Smooth muscle cell (in vitro differentiated cells): ENCODE data around the gene DCAF5. TPM values are rescaled to one million over a fixed set of nuclear protein-coding genes. Genes with fewer than 3 reads are reported as not detected.

ENCODE experiments used
- DNase-seq: peaks from one replicate; lab custom pipeline; 2025; ENCODE audit not compliant: unreplicated experiment; lab: John Stamatoyannopoulos, UW
- H2AFZ ChIP-seq: fragments of 200-600 bp; sonication (generic); 2 replicates; pipeline ENCODE4 v1.6.0; 2016; ENCODE audit warnings: antibody characterized with exemption, low read depth, mild to moderate bottlenecking
- H3F3A ChIP-seq: fragments of 200-600 bp; sonication (generic); 2 replicates; pipeline ENCODE4 v1.6.0; 2017; ENCODE audit warnings: antibody characterized with exemption, low read depth
- H3K27ac ChIP-seq: fragments of 200-600 bp; sonication (generic); 2 replicates; pipeline ENCODE4 v1.5.1; 2016; ENCODE audit warnings: low read depth, mild to moderate bottlenecking
- H3K27me3 ChIP-seq: fragments of 200-600 bp; sonication (generic); 2 replicates; pipeline ENCODE4 v1.6.1; 2016; ENCODE audit warnings: low read depth, mild to moderate bottlenecking
- H3K36me3 ChIP-seq: fragments of 200-600 bp; sonication (generic); 2 replicates; pipeline ENCODE4 v1.5.1; 2016; ENCODE audit warnings: low read depth
- H3K4me1 ChIP-seq: fragments of 200-600 bp; sonication (generic); 2 replicates; pipeline ENCODE4 v1.5.1; 2016; ENCODE audit warnings: low read depth
- H3K4me2 ChIP-seq: fragments of 200-600 bp; sonication (generic); 2 replicates; pipeline ENCODE4 v1.6.0; 2016; ENCODE audit warnings: mild to moderate bottlenecking
- H3K4me3 ChIP-seq: fragments of 200-600 bp; sonication (generic); 2 replicates; pipeline ENCODE4 v1.5.1; 2016; ENCODE audit warnings: mild to moderate bottlenecking
- H3K79me2 ChIP-seq: fragments of 200-600 bp; sonication (generic); 2 replicates; pipeline ENCODE4 v1.6.0; 2016; ENCODE audit warnings: low read depth, mild to moderate bottlenecking
- H3K9ac ChIP-seq: fragments of 200-600 bp; sonication (generic); 2 replicates; pipeline ENCODE4 v1.6.0; 2016; ENCODE audit warnings: low read depth
- H3K9me3 ChIP-seq: fragments of 200-600 bp; sonication (generic); replicated peaks from 2 replicates; pipeline ENCODE4 v1.5.1; 2016; ENCODE audit warnings: low read depth
- H4K20me1 ChIP-seq: fragments of 200-600 bp; sonication (generic); 2 replicates; pipeline ENCODE4 v1.6.0; 2016; ENCODE audit warnings: low read depth
- CTCF ChIP-seq: fragments of 200-600 bp; sonication (generic); IDR thresholded peaks from 2 replicates; pipeline ENCODE4 v1.5.1; 2017; ENCODE audit warnings: borderline replicate concordance, mild to moderate bottlenecking, antibody characterized with exemption; ENCODE audit not compliant: insufficient read depth, poor library complexity, severe bottlenecking
- WGBS: methylation state at CpG from one replicate; pipeline ENCODE4 v1.1.7; 2016; ENCODE audit warnings: low lambda C conversion rate; 5-methylcytosine and 5-hydroxymethylcytosine counted together
- polyA plus RNA-seq: library from polyadenylated mRNA; unstranded; fragments of >200 nt; fragmentation: Nextera tagmentation; extraction: Ambion mirVana; gene quantifications from 2 replicates; pipeline ENCODE4 v1.2.1, GENCODE V29; 2016
- total RNA-seq: library from RNA; depleted of rRNA; stranded (reverse); fragments of >200 nt; gene quantifications from 2 replicates; pipeline ENCODE4 v1.2.3, GENCODE V29; 2014

DCAF5 gene
- total and polyA plus RNA-seq, 2 experiments from 2014 or later = 23.0 to 45.4 TPM

GRCh38 chr14:69161590-69161989, 8.7 kb upstream of the DCAF5 start:
- H3K9ac ChIP-seq = no peak overlapping the region
- H3K4me1 ChIP-seq = no peaks in the 10 kb centered on the region
- H4K20me1 ChIP-seq = no peaks in the 10 kb centered on the region
- H3F3A ChIP-seq = no peaks in the 10 kb centered on the region
- no peak for TF ChIP-seq CTCF
- H3K4me2 ChIP-seq = no peak overlapping the region
- H3K9me3 ChIP-seq = peaks cover 7% of the 10 kb centered on the region
- H3K4me3 ChIP-seq = no peak overlapping the region
- no peaks in the 10 kb centered on the region for H3K79me2 ChIP-seq
- H3K27me3 ChIP-seq = no peaks in the 10 kb centered on the region
- 74% methylated on average over 1 of the region's 1 CpG for WGBS
- DNase-seq = no peak
- H3K27ac ChIP-seq = no peak overlapping the region
- H3K36me3 ChIP-seq = no peaks in the 10 kb centered on the region
- H2AFZ ChIP-seq = no peak overlapping the region

- Histone ChIP-seq H3K36me3 (no peaks in the 10 kb centered on the region), H2AFZ (no peak overlapping the region), H3K4me1 (peaks cover 10% of the 10 kb centered on the region), H3K9me3 (no peaks in the 10 kb centered on the region), H4K20me1 (no peaks in the 10 kb centered on the region), H3K79me2 (peaks cover 11% of the 10 kb centered on the region), H3K27me3 (no peaks in the 10 kb centered on the region), H3K4me2 (no peak overlapping the region), H3K9ac (no peak overlapping the region), H3F3A (peaks cover 4% of the 10 kb centered on the region), H3K4me3 (no peak overlapping the region), H3K27ac (no peak overlapping the region)
- no peak for TF ChIP-seq CTCF
- DNase-seq = no peak
Measured at GRCh38 chr14:69156224-69156623, 3.3 kb upstream of the DCAF5 start.

- Histone ChIP-seq H3K36me3 (no peaks in the 10 kb centered on the region), H3K4me3 (no peak overlapping the region), H3K9ac (no peak overlapping the region), H3K79me2 (peaks cover 26% of the 10 kb centered on the region), H3K4me1 (peaks cover 19% of the 10 kb centered on the region), H3K27ac (no peak overlapping the region), H3F3A (peaks cover 4% of the 10 kb centered on the region), H3K27me3 (no peaks in the 10 kb centered on the region), H2AFZ (no peak overlapping the region), H4K20me1 (peaks cover 11% of the 10 kb centered on the region), H3K4me2 (no peak overlapping the region), H3K9me3 (no peaks in the 10 kb centered on the region)
- TF ChIP-seq CTCF = no peak
- DNase-seq = no peak
- 39% methylated on average over 4 of the region's 4 CpGs for WGBS
Measured at GRCh38 chr14:69154779-69155178, 1.9 kb upstream of the DCAF5 start.

GRCh38 chr14:69153873-69154270, 953 bp upstream of the DCAF5 start:
- H3K27ac ChIP-seq = peak overlapping the region; percentile 89

More at GRCh38 chr14:69153873-69154270, 953 bp upstream of the DCAF5 start:
- H3K4me3 ChIP-seq = peak overlapping the region; percentile 99
- no peak for TF ChIP-seq CTCF
- peak overlapping the region; percentile 99 for H3K4me2 ChIP-seq
- peak overlapping the region; percentile 78 for H3K9ac ChIP-seq
- peaks cover 20% of the 10 kb centered on the region for H4K20me1 ChIP-seq
- peaks cover 35% of the 10 kb centered on the region for H3K79me2 ChIP-seq
- no peaks in the 10 kb centered on the region for H3K27me3 ChIP-seq
- peaks cover 19% of the 10 kb centered on the region for H3K4me1 ChIP-seq
- WGBS = 4% methylated on average over 13 of the region's 13 CpGs
- H2AFZ ChIP-seq = peak overlapping the region; percentile 98
- H3K36me3 ChIP-seq = no peaks in the 10 kb centered on the region
- H3F3A ChIP-seq = peaks cover 4% of the 10 kb centered on the region
- DNase-seq = no peak
- no peaks in the 10 kb centered on the region for H3K9me3 ChIP-seq
